Measurements from ENCODE around the gene AHI1. TPM values are rescaled to one million over a fixed set of nuclear protein-coding genes. Genes with fewer than 3 reads are reported as not detected.

The AHI1 gene
- total RNA-seq, 1 donor from 2014 or later = 9.3 TPM

- H3K4me1 ChIP-seq = peaks cover 8% of the 10 kb centered on the region
- no peak overlapping the region for H3K27ac ChIP-seq (replicated peaks)
Measured at GRCh38 chr6:135305684-135306083, 191.9 kb downstream of the AHI1 start.

GRCh38 chr6:135304883-135305282 lies 192.7 kb downstream of the AHI1 start:
- Histone ChIP-seq H3K9me3 (replicated peaks) (no peaks in the 10 kb centered on the region), H3K27me3 (ENCODE audit: low read depth) (no peaks in the 10 kb centered on the region), H3K27ac (replicated peaks) (no peak overlapping the region), H3K36me3 (peaks cover 16% of the 10 kb centered on the region), H3K4me1 (no peaks in the 10 kb centered on the region), H3K4me3 (no peak overlapping the region)
- DNase-seq = no peak
- TF ChIP-seq CTCF (IDR thresholded peaks at IDR 0.05; ENCODE audit: borderline replicate concordance) = no peak
- intact Hi-C loops (cut with micrococcal nuclease) = no loop called here

More at GRCh38 chr6:135305684-135306083, 191.9 kb downstream of the AHI1 start:
- intact Hi-C loops (cut with micrococcal nuclease) = no loop called here
- Histone ChIP-seq H3K27me3 (ENCODE audit: low read depth) (no peaks in the 10 kb centered on the region), H3K9me3 (replicated peaks) (no peaks in the 10 kb centered on the region), H3K36me3 (peaks cover 10% of the 10 kb centered on the region), H3K4me3 (no peak overlapping the region)
- DNase-seq = no peak
- no peak for TF ChIP-seq CTCF (IDR thresholded peaks at IDR 0.05; ENCODE audit: borderline replicate concordance)

GRCh38 chr6:135301304-135301703 lies 196.2 kb downstream of the AHI1 start:
- no peaks in the 10 kb centered on the region for H3K27me3 ChIP-seq (ENCODE audit: low read depth)
- H3K27ac ChIP-seq (replicated peaks) = no peak overlapping the region
- no peak for DNase-seq
- H3K4me1 ChIP-seq = no peaks in the 10 kb centered on the region
- intact Hi-C loops (cut with micrococcal nuclease) = no loop called here
- no peak for TF ChIP-seq CTCF (IDR thresholded peaks at IDR 0.05; ENCODE audit: borderline replicate concordance)
- H3K4me3 ChIP-seq = no peak overlapping the region
- H3K9me3 ChIP-seq (replicated peaks) = no peaks in the 10 kb centered on the region
- H3K36me3 ChIP-seq = peaks cover 21% of the 10 kb centered on the region

GRCh38 chr6:135300576-135300975 lies 197.0 kb downstream of the AHI1 start:
- no peak for DNase-seq
- TF ChIP-seq CTCF (IDR thresholded peaks at IDR 0.05; ENCODE audit: borderline replicate concordance) = no peak
- peaks cover 4% of the 10 kb centered on the region for H3K9me3 ChIP-seq (replicated peaks)
- intact Hi-C loops (cut with micrococcal nuclease) = no loop called here
- no peaks in the 10 kb centered on the region for H3K4me1 ChIP-seq
- H3K27me3 ChIP-seq (ENCODE audit: low read depth) = no peaks in the 10 kb centered on the region
- H3K4me3 ChIP-seq = no peak overlapping the region
- no peak overlapping the region for H3K27ac ChIP-seq (replicated peaks)
- peaks cover 26% of the 10 kb centered on the region for H3K36me3 ChIP-seq

GRCh38 chr6:135299256-135299655 lies 198.3 kb downstream of the AHI1 start:
- peaks cover 31% of the 10 kb centered on the region for H3K36me3 ChIP-seq
- no peak overlapping the region for H3K4me3 ChIP-seq
- H3K27me3 ChIP-seq (ENCODE audit: low read depth) = no peaks in the 10 kb centered on the region
- DNase-seq = no peak
- intact Hi-C loops (cut with micrococcal nuclease) = no loop called here
- H3K27ac ChIP-seq (replicated peaks) = no peak overlapping the region
- H3K9me3 ChIP-seq (replicated peaks) = peaks cover 12% of the 10 kb centered on the region
- H3K4me1 ChIP-seq = no peaks in the 10 kb centered on the region
- no peak for TF ChIP-seq CTCF (IDR thresholded peaks at IDR 0.05; ENCODE audit: borderline replicate concordance)

GRCh38 chr6:135298455-135298854 lies 199.1 kb downstream of the AHI1 start:
- peaks cover 31% of the 10 kb centered on the region for H3K36me3 ChIP-seq
- DNase-seq = no peak

More at GRCh38 chr6:135298455-135298854, 199.1 kb downstream of the AHI1 start:
- Histone ChIP-seq H3K27ac (replicated peaks) (no peak overlapping the region), H3K4me1 (no peaks in the 10 kb centered on the region), H3K27me3 (ENCODE audit: low read depth) (no peaks in the 10 kb centered on the region), H3K9me3 (replicated peaks) (peaks cover 12% of the 10 kb centered on the region), H3K4me3 (no peak overlapping the region)
- no peak for TF ChIP-seq CTCF (IDR thresholded peaks at IDR 0.05; ENCODE audit: borderline replicate concordance)
- intact Hi-C loops (cut with micrococcal nuclease) = no loop called here

Measured in left ventricle myocardium inferior (tissue), 1 donor.